Occipital lobe (tissue), 2 donors: ENCODE data around the gene NDUFS2. TPM values are rescaled to one million over a fixed set of nuclear protein-coding genes. Genes with fewer than 3 reads are reported as not detected.
"Not testable (repeated sequence)": the region's sequence is repeated elsewhere in the genome, so short reads cannot be mapped to it uniquely, and the experiment has no call there.

Source experiments
- DNase-seq: peaks from one replicate; lab custom pipeline; 2025; lab: John Stamatoyannopoulos, UW
- total RNA-seq: library from RNA; depleted of rRNA; stranded (reverse); fragments of >200 nt; gene quantifications from one replicate; pipeline ENCODE4 v1.2.3, GENCODE V29; 2014

NDUFS2 gene
- total RNA-seq, 1 donor from 2014 or later, result 85.2 TPM

DNA sequence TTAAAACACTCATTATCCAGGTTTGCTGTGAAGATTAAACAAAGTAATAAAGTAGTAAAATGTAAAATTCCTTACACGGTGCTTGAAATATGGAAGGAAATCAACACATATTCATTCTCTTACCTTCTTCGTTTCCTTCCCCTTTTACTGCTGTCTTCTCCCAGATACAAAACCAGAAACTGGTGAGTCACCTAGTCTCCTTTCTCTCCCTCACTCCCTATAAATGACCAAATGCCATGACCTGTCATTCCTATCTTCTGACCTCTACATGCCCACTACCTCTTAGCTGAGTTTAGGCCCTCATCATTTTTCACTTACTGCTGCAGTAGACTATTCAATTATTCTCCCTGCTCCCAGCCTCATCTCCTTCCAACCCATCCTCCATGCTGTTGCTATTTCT, 40.1 kb downstream of the NDUFS2 start:
- DNase-seq, result no peak

DNA sequence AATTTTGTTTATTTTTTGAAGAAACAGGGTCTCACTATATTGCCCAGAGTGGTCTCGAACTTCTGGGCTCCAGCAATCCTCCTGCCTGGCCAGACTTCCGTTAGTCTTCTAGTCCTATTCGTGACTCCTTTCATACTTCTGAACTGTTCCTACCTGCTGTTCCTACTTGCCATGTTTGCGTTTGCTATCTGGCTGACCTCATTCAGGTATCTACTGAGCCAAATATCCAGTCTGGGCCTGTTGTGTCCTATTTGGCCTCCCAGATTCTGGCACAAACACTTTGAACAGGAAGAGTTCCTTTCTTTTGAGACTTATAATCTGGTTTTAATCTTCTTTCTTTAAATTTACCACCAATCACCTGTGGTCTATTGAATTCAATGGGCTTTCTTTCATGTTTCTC, 42.7 kb downstream of the NDUFS2 start:
- no peak for DNase-seq

- DNase-seq, result not testable (repeated sequence)
Observed at GRCh38 chr1:161250100-161250499, 47.9 kb downstream of the NDUFS2 start.

- no peak for DNase-seq
Observed at GRCh38 chr1:161250829-161251228, 48.7 kb downstream of the NDUFS2 start.

- DNase-seq, result no peak
Observed at GRCh38 chr1:161251579-161251978, 49.4 kb downstream of the NDUFS2 start.

- DNase-seq, result not testable (repeated sequence)
Observed at GRCh38 chr1:161255302-161255701, 53.1 kb downstream of the NDUFS2 start.

GRCh38 chr1:161255955-161256520, 53.9 kb downstream of the NDUFS2 start:
- DNase-seq, result not testable (repeated sequence)

GRCh38 chr1:161257109-161257508, 54.9 kb downstream of the NDUFS2 start:
- not testable (repeated sequence) for DNase-seq

DNA sequence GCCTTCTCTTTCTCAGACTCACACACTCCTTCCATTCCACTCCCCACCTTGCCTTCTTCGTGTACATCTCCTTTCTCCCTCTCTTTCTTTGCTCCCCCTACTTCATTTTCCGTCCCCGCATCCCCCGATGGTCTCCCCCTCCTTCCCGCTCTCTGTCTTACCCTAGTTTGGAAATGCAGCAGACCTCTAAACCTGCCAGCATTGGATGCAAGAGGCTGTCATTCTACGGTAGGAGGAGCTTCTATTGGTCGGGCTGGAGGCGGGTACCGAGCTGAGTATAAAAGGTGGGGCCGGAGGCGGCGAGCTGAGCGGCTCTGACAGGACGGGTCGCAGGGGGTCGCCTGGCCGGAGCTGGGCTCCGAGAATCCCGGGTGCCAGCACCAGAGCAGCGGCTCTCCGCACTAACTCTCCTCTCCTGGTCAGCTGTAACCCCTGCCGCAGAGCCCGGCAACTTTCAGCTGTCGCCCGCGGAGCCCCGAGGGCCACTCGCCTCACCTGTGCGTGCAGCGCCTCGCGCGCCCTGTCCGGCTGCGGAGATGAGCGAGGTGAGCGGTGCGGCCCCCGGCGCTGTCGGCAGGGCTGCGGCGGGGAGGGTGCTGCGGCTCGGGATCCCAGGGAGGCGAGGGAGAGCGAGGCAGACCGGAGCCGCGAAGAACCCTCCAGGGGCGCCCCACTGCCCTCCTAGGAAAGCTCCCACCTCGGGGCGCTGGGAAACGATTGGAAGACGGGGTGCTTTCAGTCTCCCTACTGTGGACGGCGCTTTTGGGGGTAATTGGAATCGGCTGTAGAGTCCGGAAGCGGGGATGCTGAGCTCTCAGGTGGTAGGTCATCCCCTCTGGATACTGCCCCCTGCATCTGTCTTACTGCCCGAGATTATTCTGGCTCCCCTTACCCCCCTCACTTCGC, 56.5 kb downstream of the NDUFS2 start, which contains the start of gene PCP4L1:
TSS of gene PCP4L1 (plus strand) at position 307 of the 906 bp plus-strand sequence. CDS start at position 537, 230 bp downstream.
- peak; percentile 30 for DNase-seq

DNA sequence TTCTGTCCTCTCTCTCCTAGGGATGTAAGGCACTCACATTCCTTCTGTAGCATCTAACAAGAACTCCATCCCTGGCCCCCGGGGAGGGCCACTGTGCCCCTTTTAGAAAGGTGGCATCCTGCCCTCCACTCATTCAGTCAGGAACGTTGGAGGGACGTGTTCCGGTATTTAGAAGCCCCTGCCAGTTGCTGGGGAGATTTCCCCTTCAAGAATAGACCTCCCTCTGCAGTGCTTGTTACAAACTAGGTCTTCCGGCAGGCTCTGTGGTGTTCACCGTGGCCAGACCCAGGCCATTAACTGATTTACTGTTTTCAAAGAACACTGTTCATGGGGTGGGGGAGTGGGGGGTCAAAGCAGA, 57.2 kb downstream of the NDUFS2 start:
- no peak for DNase-seq

DNA sequence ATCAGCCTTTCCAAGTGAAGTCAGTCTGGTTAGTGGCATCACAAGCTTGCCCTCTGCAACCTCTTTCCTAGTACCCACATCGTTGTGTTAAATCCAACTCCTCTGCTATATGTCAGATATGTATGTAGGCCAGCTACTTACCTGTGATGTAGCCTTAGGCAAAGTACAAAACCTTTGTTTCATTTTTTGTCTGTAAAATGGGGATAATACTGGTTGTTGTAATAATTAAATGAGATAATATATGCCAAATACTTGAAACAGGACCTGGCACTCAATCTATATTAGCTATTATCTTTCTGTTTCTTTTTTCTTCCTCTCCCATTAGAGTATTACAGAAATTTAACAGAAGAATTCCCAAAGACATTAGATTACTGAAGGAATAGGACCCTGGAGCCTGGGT, 57.6 kb downstream of the NDUFS2 start:
- DNase-seq, result no peak

DNA sequence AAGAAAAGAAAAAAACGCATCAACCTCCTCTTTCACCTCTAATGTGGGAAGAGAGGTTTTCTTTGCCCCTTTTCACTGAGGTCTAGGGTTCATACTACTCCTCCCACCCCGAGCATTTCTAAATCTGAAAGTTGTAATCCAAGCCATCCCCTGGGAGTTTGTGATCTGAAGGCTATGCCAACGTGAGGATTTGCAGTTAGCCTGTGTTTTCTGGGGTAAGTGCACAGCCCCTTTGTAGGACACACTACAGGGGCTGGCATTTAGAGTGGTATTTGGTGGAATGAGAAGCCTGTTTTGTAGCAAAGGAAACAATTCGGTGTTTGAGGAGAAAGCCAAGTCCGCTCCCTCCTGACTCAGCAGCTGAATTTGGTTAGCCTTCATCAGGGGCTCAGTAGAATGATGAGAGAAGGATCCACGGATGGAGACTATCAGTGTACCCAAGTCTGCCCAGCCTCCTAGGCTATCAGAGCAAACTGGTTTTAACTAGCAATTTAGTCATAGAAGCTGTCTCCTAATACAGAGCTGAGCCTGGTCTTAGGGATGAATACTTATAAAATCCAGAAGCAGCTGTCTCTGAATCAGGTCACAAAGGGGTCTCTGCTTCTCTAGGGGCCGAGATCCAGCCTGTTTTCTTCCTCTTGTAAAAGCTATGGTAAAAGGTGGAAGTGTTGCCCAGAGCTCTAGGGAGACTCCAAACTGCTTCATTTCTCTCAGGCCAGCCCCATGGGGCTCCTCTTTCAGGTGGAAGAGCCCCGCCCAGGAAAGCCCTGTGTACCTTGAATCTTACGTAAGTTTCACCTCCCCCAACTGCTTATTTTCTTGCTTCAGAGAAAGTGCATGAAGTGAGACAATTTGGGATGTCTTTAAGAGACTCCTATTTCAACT, 58.5 kb downstream of the NDUFS2 start:
- no peak for DNase-seq

DNA sequence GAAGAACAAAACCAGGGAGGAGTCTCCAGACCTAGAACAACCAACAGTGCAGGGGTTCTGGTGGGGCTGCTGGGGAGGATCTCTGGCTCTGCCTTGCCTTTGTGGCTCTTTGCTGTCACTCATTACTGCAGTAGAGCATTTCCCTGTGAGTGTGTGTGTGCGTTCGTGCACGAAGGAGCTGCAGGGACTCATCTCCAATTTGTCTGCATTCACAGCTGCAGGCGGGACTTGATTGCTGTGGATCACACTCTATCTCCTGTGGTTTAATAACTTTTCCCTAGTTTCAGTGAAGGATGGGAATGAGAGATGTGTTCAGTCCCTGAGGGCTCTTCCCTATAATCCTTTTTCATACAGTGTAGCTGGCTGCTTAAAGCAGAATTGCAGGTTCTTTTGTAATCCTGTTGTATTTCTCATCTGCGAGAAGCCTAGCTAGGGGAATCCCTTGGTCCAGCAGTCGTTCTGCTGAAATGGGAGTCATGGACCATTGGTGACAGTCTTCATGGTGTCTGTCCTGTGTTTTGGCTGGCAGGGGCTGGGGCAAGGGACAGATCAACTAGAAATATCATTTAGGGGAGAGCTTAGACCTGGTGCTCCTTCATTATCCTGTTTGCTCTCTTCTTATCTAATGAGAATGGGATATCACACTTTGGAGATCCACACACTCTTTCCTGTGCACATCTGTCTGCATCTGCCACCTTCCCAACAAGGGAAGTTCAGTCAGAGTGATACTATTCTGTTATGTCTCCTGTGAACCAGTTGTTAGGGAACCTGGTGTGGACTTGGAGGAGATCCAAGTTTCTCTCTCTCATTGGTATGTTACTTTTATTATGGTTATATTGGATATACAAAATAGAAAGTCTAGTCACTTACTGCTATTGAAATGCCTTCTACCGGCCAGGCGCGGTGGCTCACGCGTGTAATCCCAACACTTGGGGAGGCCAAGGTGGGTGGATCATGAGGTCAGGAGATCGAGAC, 59.4 kb downstream of the NDUFS2 start:
- no peak for DNase-seq

Other genes with a start within 250 kb of the NDUFS2 start
- gene ITLN2, start 247.6 kb upstream of the NDUFS2 start, total RNA-seq, result not detected
- gene F11R, start 181.2 kb upstream of the NDUFS2 start, total RNA-seq, result 10.9 TPM
- 42.6 TPM for gene TSTD1, start 163.4 kb upstream of the NDUFS2 start, total RNA-seq
- 131 TPM for gene USF1, start 156.4 kb upstream of the NDUFS2 start, total RNA-seq
- 1.7 TPM for gene ARHGAP30, start 132.5 kb upstream of the NDUFS2 start, total RNA-seq
- gene NECTIN4, start 112.8 kb upstream of the NDUFS2 start, total RNA-seq, result not detected
- gene KLHDC9, start 104.0 kb upstream of the NDUFS2 start, total RNA-seq, result 0.78 TPM
- 33.8 TPM for gene PFDN2, start 84.3 kb upstream of the NDUFS2 start, total RNA-seq
- gene NIT1, start 84.3 kb upstream of the NDUFS2 start, total RNA-seq, result 18.7 TPM
- 26.8 TPM for gene DEDD, start 69.7 kb upstream of the NDUFS2 start, total RNA-seq
- 99.4 TPM for gene UFC1, start 48.4 kb upstream of the NDUFS2 start, total RNA-seq
- 10.6 TPM for gene USP21, start 42.9 kb upstream of the NDUFS2 start, total RNA-seq
- gene PPOX, start 35.9 kb upstream of the NDUFS2 start, total RNA-seq, result 25.4 TPM
- gene B4GALT3, start 24.9 kb upstream of the NDUFS2 start, total RNA-seq, result 21.4 TPM
- gene ADAMTS4, start 3.3 kb upstream of the NDUFS2 start, total RNA-seq, result 0.62 TPM
- gene FCER1G, start 12.9 kb downstream of the NDUFS2 start, total RNA-seq, result 1.6 TPM
- not detected for gene APOA2, start 21.3 kb downstream of the NDUFS2 start, total RNA-seq
- gene TOMM40L, start 23.7 kb downstream of the NDUFS2 start, total RNA-seq, result 20.1 TPM
- 0.47 TPM for gene NR1I3, start 35.8 kb downstream of the NDUFS2 start, total RNA-seq
- gene PCP4L1, start 56.4 kb downstream of the NDUFS2 start, total RNA-seq, result 3.1 TPM
- 1.4 TPM for gene MPZ, start 107.6 kb downstream of the NDUFS2 start, total RNA-seq
- gene SDHC, start 112.0 kb downstream of the NDUFS2 start, total RNA-seq, result 19.5 TPM
- gene CFAP126, start 165.5 kb downstream of the NDUFS2 start, total RNA-seq, result 0.31 TPM